OCI-LY7 (cell line): ENCODE results near the gene IMMP2L.

ENCODE experiments used
- EZH2phosphoT487 ChIP-seq: fragments of 200-600 bp; sonication (generic); IDR thresholded peaks from 2 replicates; pipeline ENCODE4 v1.6.1; 2018; ENCODE audit warnings: low read depth, borderline replicate concordance, mild to moderate bottlenecking, mixed run types, antibody characterized with exemption, low read length, moderate library complexity, mixed read lengths
- TF ChIP-seq, protein P1 (sequence below): fragments of 200-600 bp; sonication (generic); conservative IDR thresholded peaks from 2 replicates; pipeline ENCODE4 v1.5.1; 2014; ENCODE audit warnings: mild to moderate bottlenecking, antibody characterized with exemption, low read length, moderate library complexity, mixed read lengths

GRCh38 chr7:110719741-110720140 lies 842.6 kb downstream of the IMMP2L start:
- TF ChIP-seq, protein P1, sequence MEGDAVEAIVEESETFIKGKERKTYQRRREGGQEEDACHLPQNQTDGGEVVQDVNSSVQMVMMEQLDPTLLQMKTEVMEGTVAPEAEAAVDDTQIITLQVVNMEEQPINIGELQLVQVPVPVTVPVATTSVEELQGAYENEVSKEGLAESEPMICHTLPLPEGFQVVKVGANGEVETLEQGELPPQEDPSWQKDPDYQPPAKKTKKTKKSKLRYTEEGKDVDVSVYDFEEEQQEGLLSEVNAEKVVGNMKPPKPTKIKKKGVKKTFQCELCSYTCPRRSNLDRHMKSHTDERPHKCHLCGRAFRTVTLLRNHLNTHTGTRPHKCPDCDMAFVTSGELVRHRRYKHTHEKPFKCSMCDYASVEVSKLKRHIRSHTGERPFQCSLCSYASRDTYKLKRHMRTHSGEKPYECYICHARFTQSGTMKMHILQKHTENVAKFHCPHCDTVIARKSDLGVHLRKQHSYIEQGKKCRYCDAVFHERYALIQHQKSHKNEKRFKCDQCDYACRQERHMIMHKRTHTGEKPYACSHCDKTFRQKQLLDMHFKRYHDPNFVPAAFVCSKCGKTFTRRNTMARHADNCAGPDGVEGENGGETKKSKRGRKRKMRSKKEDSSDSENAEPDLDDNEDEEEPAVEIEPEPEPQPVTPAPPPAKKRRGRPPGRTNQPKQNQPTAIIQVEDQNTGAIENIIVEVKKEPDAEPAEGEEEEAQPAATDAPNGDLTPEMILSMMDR, result no peak
- TF ChIP-seq EZH2phosphoT487, result no peak
